ENCODE measurements around the gene MAP4K4. TPM values are rescaled to one million over a fixed set of nuclear protein-coding genes. Genes with fewer than 3 reads are reported as not detected.

Gene MAP4K4
- 10 to 100 TPM; 30.7 to 36.9 (median 34.7) TPM for total RNA-seq

DNA sequence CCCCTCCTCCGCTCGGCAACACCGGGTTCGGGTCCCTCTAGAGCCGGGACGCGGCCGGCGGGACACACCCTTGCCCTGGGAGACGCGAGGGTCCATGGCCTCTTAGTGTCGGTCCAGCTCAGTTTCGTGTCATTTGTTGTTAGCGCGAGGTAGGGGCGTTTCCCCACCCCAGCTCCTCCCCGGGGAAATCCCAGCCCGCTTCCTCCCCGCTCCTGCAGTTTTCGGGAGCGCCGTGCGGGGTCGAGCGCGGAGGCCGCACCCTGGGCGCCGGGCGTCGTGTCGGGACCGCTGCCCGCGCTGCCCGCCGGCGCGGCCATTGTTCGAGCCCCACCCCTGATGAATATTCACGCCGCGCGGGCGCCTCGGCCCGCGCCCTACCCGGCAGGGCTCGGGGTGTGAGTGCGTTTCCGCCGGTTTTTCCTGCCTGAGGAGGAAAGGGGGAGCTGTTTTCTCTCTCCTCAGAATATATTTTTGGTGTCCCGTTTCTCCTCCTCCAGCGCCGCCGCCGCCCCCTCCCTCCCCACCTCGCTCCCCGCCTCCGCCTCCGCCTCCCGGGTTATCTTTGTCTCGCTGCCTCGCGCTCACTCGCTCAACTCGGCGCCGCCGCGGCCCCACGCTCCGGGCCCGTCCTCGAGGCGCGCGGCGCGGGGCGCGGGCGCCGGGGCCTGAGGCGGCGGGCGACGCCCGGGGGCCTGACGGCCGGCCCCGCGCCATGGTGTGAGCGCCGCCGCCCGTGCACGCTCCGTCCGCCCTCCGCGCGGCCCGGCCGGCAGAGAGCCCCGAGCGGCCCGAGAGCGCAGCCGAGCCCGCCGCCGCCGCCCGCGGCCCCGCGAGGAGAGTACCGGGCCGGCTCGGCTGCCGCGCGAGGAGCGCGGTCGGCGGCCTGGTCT lies at the start of gene MAP4K4:
Gene MAP4K4, plus strand, starts transcription at position 584 of the 890 bp plus-strand sequence. CDS start 374 bp downstream, outside the sequence.
- Mint-ChIP-seq H3K9me3 (peaks cover 3% of the 10 kb centered on the region), H3K36me3 (ENCODE audit: insufficient read depth) (peaks cover 5% of the 10 kb centered on the region), H3K4me3 (peak within 1 kb of the TSS; percentile 87), H3K27me3 (ENCODE audit: low read depth) (no peaks in the 10 kb centered on the region), H3K4me1 (ENCODE audit: low read depth) (peaks cover 24% of the 10 kb centered on the region)
- peak; percentile 56 to 61 for ATAC-seq
- DNase-seq: peak; percentile 84

GRCh38 chr2:101653469-101653868 lies 44.0 kb upstream of the MAP4K4 start:
- no peak overlapping the region for H3K4me3 Mint-ChIP-seq
- H3K36me3 Mint-ChIP-seq (ENCODE audit: insufficient read depth): no peaks in the 10 kb centered on the region
- ATAC-seq: no peak
- H3K27me3 Mint-ChIP-seq (ENCODE audit: low read depth): no peaks in the 10 kb centered on the region
- H3K9me3 Mint-ChIP-seq: no peaks in the 10 kb centered on the region
- peaks cover 24% of the 10 kb centered on the region for H3K4me1 Mint-ChIP-seq (ENCODE audit: low read depth)
- DNase-seq: no peak

GRCh38 chr2:101655702-101656422 lies 41.6 kb upstream of the MAP4K4 start:
- no peak for DNase-seq

GRCh38 chr2:101657787-101658186 lies 39.7 kb upstream of the MAP4K4 start:
- H3K4me3 Mint-ChIP-seq: no peak overlapping the region
- peaks cover under 1% of the 10 kb centered on the region for H3K4me1 Mint-ChIP-seq (ENCODE audit: low read depth)
- H3K9me3 Mint-ChIP-seq: no peaks in the 10 kb centered on the region
- ATAC-seq (peak in 1 of 2 donors; percentile 28), DNase-seq (no peak)
- H3K36me3 Mint-ChIP-seq (ENCODE audit: insufficient read depth): no peaks in the 10 kb centered on the region
- no peaks in the 10 kb centered on the region for H3K27me3 Mint-ChIP-seq (ENCODE audit: low read depth)

More at GRCh38 chr2:101655702-101656422, 41.6 kb upstream of the MAP4K4 start:
- Mint-ChIP-seq H3K4me1 (ENCODE audit: low read depth) (peaks cover 18% of the 10 kb centered on the region), H3K4me3 (no peak overlapping the region), H3K9me3 (no peaks in the 10 kb centered on the region), H3K36me3 (ENCODE audit: insufficient read depth) (no peaks in the 10 kb centered on the region), H3K27me3 (ENCODE audit: low read depth) (no peaks in the 10 kb centered on the region)
- no peak for ATAC-seq

DNA sequence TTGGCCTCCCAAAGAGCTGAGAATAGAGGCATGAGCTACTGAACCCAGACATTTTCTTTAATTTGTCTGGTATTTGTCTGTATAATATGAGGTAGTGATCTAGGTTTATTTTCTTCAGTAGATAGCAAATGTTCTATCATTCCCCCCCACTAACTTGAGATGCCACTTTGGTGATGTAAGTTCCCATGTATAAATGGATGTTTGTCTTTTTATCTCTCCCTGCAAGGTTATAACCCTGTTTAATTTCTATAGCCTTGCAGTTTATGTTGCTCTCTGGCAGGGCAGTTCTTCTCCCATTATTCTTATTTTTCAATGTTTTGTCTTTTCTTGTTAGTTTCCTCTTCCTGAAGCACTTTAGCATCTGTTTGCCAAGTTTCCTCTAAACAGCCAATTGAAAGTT lies 39.1 kb upstream of the MAP4K4 start:
- H3K4me1 Mint-ChIP-seq (ENCODE audit: low read depth): no peaks in the 10 kb centered on the region
- no peak for ATAC-seq

GRCh38 chr2:101665312-101665711 lies 32.2 kb upstream of the MAP4K4 start:
- no peaks in the 10 kb centered on the region for H3K4me1 Mint-ChIP-seq (ENCODE audit: low read depth)
- ATAC-seq (no peak), DNase-seq (no peak)
- H3K27me3 Mint-ChIP-seq (ENCODE audit: low read depth): no peaks in the 10 kb centered on the region
- no peaks in the 10 kb centered on the region for H3K36me3 Mint-ChIP-seq (ENCODE audit: insufficient read depth)
- no peaks in the 10 kb centered on the region for H3K9me3 Mint-ChIP-seq
- H3K4me3 Mint-ChIP-seq: no peak overlapping the region

More for the DNA sequence above, 39.1 kb upstream of the MAP4K4 start:
- H3K9me3 Mint-ChIP-seq: no peaks in the 10 kb centered on the region
- no peak overlapping the region for H3K4me3 Mint-ChIP-seq
- DNase-seq: no peak
- H3K36me3 Mint-ChIP-seq (ENCODE audit: insufficient read depth): no peaks in the 10 kb centered on the region
- H3K27me3 Mint-ChIP-seq (ENCODE audit: low read depth): no peaks in the 10 kb centered on the region

DNA sequence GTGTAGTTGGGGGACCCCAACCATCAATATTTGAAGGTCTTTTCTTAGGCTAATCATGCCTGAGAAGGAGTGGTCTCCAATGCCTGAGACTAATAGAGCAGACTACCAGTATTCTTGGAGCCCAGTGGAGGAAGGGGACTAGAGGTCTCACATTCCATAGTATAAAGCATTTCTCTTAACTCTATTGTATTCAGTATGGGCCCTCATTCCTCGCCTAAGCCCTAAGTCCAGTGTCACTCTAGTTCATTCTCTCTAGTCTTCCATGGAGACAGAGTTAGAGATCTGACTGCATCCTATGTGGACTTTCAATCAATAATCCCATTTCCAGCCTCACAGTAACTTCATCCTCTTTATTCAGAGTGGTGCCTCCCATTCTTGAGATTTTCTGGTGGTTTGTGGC lies 29.7 kb upstream of the MAP4K4 start:
- Mint-ChIP-seq H3K4me3 (no peak overlapping the region), H3K36me3 (ENCODE audit: insufficient read depth) (no peaks in the 10 kb centered on the region), H3K4me1 (ENCODE audit: low read depth) (no peaks in the 10 kb centered on the region), H3K27me3 (ENCODE audit: low read depth) (no peaks in the 10 kb centered on the region), H3K9me3 (peaks cover 10% of the 10 kb centered on the region)
- DNase-seq (no peak), ATAC-seq (no peak)

- no peak for DNase-seq
- no peak for ATAC-seq
- no peak overlapping the region for H3K4me3 Mint-ChIP-seq
- peaks cover 7% of the 10 kb centered on the region for H3K4me1 Mint-ChIP-seq (ENCODE audit: low read depth)
- H3K27me3 Mint-ChIP-seq (ENCODE audit: low read depth): no peaks in the 10 kb centered on the region
- peaks cover 10% of the 10 kb centered on the region for H3K9me3 Mint-ChIP-seq
- no peaks in the 10 kb centered on the region for H3K36me3 Mint-ChIP-seq (ENCODE audit: insufficient read depth)
Measured at GRCh38 chr2:101672047-101672446, 25.5 kb upstream of the MAP4K4 start.

GRCh38 chr2:101673920-101674319 lies 23.6 kb upstream of the MAP4K4 start:
- Mint-ChIP-seq H3K27me3 (ENCODE audit: low read depth) (no peaks in the 10 kb centered on the region), H3K36me3 (ENCODE audit: insufficient read depth) (no peaks in the 10 kb centered on the region), H3K4me3 (no peak overlapping the region)

GRCh38 chr2:101675512-101675911 lies 22.0 kb upstream of the MAP4K4 start:
- ATAC-seq: no peak

More at GRCh38 chr2:101673920-101674319, 23.6 kb upstream of the MAP4K4 start:
- H3K9me3 Mint-ChIP-seq: peaks cover 10% of the 10 kb centered on the region
- DNase-seq (no peak), ATAC-seq (no peak)
- H3K4me1 Mint-ChIP-seq (ENCODE audit: low read depth): peaks cover 7% of the 10 kb centered on the region

GRCh38 chr2:101676674-101677073 lies 20.8 kb upstream of the MAP4K4 start:
- Mint-ChIP-seq H3K9me3 (peaks cover 9% of the 10 kb centered on the region), H3K36me3 (ENCODE audit: insufficient read depth) (no peaks in the 10 kb centered on the region), H3K4me3 (no peak overlapping the region), H3K4me1 (ENCODE audit: low read depth) (peaks cover 7% of the 10 kb centered on the region), H3K27me3 (ENCODE audit: low read depth) (no peaks in the 10 kb centered on the region)
- DNase-seq (no peak), ATAC-seq (no peak)

More at GRCh38 chr2:101675512-101675911, 22.0 kb upstream of the MAP4K4 start:
- Mint-ChIP-seq H3K4me1 (ENCODE audit: low read depth) (peaks cover 7% of the 10 kb centered on the region), H3K36me3 (ENCODE audit: insufficient read depth) (no peaks in the 10 kb centered on the region), H3K9me3 (peaks cover 10% of the 10 kb centered on the region), H3K4me3 (no peak overlapping the region), H3K27me3 (ENCODE audit: low read depth) (no peaks in the 10 kb centered on the region)
- DNase-seq: no peak

DNA sequence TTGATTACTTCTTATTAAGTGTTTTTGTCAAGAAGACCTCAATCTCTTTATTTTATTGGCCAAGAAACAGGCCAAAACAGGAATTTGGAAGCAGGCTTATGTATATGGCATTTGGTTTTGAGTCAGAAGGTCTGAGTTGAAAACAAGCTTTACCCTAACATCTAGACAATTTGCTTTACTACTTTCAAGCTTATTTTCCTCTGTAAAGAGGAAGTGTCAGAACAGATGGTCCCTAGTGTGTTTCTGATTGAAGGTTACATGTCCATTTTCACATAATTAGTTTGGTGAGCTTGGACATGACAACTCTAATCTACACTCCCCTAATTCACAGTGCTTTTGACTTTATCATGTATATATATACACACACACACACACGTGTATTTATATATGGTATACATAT lies 19.8 kb upstream of the MAP4K4 start:
- no peak for DNase-seq
- Mint-ChIP-seq H3K4me3 (no peak overlapping the region), H3K9me3 (no peaks in the 10 kb centered on the region), H3K4me1 (ENCODE audit: low read depth) (peaks cover 7% of the 10 kb centered on the region), H3K27me3 (ENCODE audit: low read depth) (no peaks in the 10 kb centered on the region), H3K36me3 (ENCODE audit: insufficient read depth) (no peaks in the 10 kb centered on the region)
- ATAC-seq: no peak

DNA sequence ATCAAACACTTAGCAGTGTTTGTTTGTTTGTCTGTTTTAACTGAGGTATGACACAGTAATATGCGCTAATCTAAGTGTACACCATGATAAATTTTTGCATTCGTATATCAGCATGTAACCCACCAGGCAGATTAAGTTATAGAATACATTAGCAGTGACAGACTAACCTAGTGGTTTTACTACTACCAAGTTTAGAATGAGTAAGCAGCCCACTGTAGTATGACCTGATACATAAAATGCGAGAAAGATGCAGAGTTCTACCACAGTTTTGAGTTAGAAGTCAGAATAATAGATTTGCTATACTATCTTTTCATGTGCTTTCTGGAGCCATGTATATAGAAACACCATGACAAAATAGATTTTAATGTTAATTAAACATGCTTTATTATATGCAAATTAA lies 19.1 kb upstream of the MAP4K4 start:
- DNase-seq (no peak), ATAC-seq (no peak)
- H3K36me3 Mint-ChIP-seq (ENCODE audit: insufficient read depth): no peaks in the 10 kb centered on the region
- H3K4me1 Mint-ChIP-seq (ENCODE audit: low read depth): peaks cover 7% of the 10 kb centered on the region
- no peaks in the 10 kb centered on the region for H3K27me3 Mint-ChIP-seq (ENCODE audit: low read depth)
- no peak overlapping the region for H3K4me3 Mint-ChIP-seq
- H3K9me3 Mint-ChIP-seq: no peaks in the 10 kb centered on the region

DNA sequence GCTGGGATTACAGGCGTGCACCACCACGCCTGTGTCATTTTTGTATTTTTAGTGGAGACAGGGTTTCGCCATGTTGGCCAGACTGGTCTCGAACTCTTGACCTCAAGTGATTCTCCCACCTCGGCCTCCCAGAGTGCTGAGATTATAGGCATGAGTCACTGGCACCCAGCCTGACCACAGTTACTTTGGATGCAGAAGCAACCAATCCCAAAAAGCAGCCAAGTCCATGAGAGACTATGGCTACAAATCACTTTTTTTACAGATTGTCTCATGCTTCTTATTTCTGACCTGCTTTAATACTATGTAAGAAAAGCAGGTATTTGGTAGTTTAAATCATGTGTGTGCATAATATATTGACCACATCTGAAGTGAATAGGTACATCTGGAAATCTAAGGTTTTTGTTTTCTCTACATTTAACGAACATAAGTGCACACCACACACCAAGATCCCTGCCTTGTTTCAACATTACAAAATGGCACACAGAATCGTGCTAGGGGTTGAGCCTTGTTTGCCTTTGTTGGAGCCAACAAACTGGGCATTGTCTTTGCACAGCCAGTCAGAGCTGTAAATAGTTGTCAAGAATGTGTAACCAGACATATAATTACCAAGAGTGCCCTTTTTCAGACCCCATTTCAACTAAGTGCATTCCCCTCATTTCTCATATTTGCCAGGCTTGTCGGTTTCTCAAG lies 18.3 kb upstream of the MAP4K4 start:
- Mint-ChIP-seq H3K27me3 (ENCODE audit: low read depth) (no peaks in the 10 kb centered on the region), H3K4me3 (no peak overlapping the region), H3K9me3 (no peaks in the 10 kb centered on the region), H3K36me3 (ENCODE audit: insufficient read depth) (no peaks in the 10 kb centered on the region), H3K4me1 (ENCODE audit: low read depth) (peaks cover 7% of the 10 kb centered on the region)
- no peak for DNase-seq
- ATAC-seq: no peak
